Stimulated activated naive CD4-positive, alpha-beta T cell treated with Interleukin-2 at 50 U/mL for 16 hours (primary cell): Measurements from ENCODE around the gene SYNE2.
"Not testable (repeated sequence)": the region's sequence is repeated elsewhere in the genome, so short reads cannot be mapped to it uniquely, and the experiment has no call there.

ENCODE experiments used
- DNase-seq: peaks from one replicate; lab custom pipeline; 2025; lab: John Stamatoyannopoulos, UW

Gene SYNE2

GRCh38 chr14:64082837-64083236, 230.0 kb downstream of the SYNE2 start:
- DNase-seq: no peak

GRCh38 chr14:64088647-64088964, 235.8 kb downstream of the SYNE2 start:
- DNase-seq: no peak

GRCh38 chr14:64089920-64090319, 237.1 kb downstream of the SYNE2 start:
- no peak for DNase-seq

GRCh38 chr14:64091217-64091616, 238.4 kb downstream of the SYNE2 start:
- no peak for DNase-seq

- no peak for DNase-seq
Measured at GRCh38 chr14:64092338-64092737, 239.5 kb downstream of the SYNE2 start.

- DNase-seq: no peak
Measured at GRCh38 chr14:64092940-64093339, 240.1 kb downstream of the SYNE2 start.

GRCh38 chr14:64095620-64096019, 242.8 kb downstream of the SYNE2 start:
- no peak for DNase-seq

GRCh38 chr14:64098120-64098519, 245.3 kb downstream of the SYNE2 start:
- DNase-seq: no peak

GRCh38 chr14:64107438-64107837, 254.6 kb downstream of the SYNE2 start:
- no peak for DNase-seq

- no peak for DNase-seq
Measured at GRCh38 chr14:64109819-64110554, 257.2 kb downstream of the SYNE2 start.

- DNase-seq: no peak
Measured at GRCh38 chr14:64110802-64111201, 258.0 kb downstream of the SYNE2 start.

GRCh38 chr14:64112867-64113678, 260.3 kb downstream of the SYNE2 start:
- DNase-seq: no peak

GRCh38 chr14:64114166-64114565, 261.4 kb downstream of the SYNE2 start:
- no peak for DNase-seq

- no peak for DNase-seq
Measured at GRCh38 chr14:64114796-64115195, 262.0 kb downstream of the SYNE2 start.

GRCh38 chr14:64115401-64115800, 262.6 kb downstream of the SYNE2 start:
- DNase-seq: no peak

- DNase-seq: no peak
Measured at GRCh38 chr14:64117671-64118402, 265.0 kb downstream of the SYNE2 start.

- not testable (repeated sequence) for DNase-seq
Measured at GRCh38 chr14:64118403-64118742, 265.6 kb downstream of the SYNE2 start.

- no peak for DNase-seq
Measured at GRCh38 chr14:64118892-64119291, 266.1 kb downstream of the SYNE2 start.

- DNase-seq: no peak
Measured at GRCh38 chr14:64119500-64119899, 266.7 kb downstream of the SYNE2 start.

- no peak for DNase-seq
Measured at GRCh38 chr14:64119980-64120379, 267.2 kb downstream of the SYNE2 start.

- no peak for DNase-seq
Measured at GRCh38 chr14:64123241-64123822, 270.5 kb downstream of the SYNE2 start.

- DNase-seq: no peak
Measured at GRCh38 chr14:64125270-64125669, 272.5 kb downstream of the SYNE2 start.

- DNase-seq: no peak
Measured at GRCh38 chr14:64126548-64126947, 273.7 kb downstream of the SYNE2 start.
